HG02588 (cell line): ENCODE data around the gene ZNF418.
A peak's percentile ranks its signal among the peaks of the same experiment; 100 is the strongest.

Experiments
- ATAC-seq: cut with Tn5 transposase; IDR thresholded peaks from one replicate; pipeline ENCODE4 v1.9.1; 2021; ENCODE audit warnings: mild to moderate bottlenecking, moderate library complexity; ENCODE audit not compliant: unreplicated experiment

Gene ZNF418

DNA sequence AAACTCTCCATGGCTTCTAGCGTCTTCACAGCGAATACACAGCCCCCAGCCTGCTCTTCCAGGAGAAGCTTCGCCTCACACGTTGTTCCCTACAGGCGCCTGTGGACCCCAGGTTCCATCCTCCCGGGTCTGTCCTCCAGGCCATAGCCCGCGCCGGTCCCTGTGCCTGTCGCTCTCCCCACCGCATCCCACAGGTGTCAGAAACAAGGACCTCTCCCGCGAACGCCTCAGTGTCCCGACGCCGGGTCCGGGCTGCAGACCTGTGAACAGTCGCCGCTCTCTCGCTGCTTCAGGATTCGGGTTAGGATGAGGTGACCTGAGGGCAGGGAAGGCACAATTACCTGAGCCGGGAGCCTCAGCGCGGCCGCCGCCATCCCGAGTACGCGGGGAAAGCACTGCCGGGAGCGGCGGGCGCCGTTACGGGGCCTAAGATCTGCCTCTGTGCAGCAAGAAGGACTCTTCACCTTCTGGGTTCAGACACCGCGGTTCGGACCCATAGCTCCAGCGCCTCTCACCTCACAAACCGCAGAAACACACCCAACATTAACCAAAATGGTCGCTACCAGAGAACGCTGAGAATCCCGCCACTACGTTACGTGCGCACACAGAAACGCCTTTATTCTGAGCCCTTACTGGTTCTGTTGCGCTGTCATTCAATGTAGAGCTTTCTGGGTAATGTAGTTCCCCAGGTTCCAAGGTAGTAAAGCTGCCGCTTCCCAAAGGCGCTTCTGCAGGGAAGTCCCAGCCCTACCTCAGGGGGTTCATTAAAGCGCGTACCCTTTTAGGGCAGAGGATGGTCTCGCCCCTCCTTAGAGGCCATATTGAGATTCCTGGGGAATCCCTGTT, at the start of gene ZNF418:
Gene ZNF418, minus strand, starts transcription at position 583 of the 846 bp plus-strand sequence. CDS start 1,580 bp downstream, outside the sequence.
- ATAC-seq: no peak

DNA sequence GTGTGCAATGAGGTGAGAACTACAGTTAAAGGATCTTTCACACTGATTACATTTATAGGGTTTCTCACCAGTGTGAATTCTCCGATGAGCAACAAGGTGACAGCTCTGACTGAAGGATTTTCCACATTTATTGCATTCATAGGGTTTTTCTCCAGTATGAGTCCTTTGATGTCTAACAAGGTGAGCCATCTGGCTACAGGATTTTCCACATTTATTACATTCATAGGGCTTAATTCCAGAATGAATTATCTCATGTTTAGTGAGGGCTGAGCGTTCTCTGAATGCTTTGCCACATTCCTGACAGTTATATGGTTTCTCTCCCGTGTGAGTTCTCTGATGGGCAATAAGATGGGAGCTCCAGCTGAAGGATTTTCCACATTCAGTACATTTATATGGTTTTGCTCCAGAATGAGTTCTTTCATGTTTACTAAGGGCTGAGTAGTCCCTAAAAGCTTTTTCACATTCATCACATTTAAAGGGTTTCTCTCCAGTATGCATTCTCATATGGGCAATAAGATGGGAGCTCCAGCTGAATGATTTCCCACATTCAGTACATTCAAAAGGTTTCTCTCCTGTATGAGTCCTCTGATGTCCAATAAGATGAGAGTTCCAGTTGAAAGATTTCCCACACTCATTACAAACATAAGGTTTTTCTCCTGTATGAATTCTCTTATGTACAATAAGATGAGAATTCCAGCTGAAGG, 43.5 kb upstream of the ZNF418 start:
- no peak for ATAC-seq

DNA sequence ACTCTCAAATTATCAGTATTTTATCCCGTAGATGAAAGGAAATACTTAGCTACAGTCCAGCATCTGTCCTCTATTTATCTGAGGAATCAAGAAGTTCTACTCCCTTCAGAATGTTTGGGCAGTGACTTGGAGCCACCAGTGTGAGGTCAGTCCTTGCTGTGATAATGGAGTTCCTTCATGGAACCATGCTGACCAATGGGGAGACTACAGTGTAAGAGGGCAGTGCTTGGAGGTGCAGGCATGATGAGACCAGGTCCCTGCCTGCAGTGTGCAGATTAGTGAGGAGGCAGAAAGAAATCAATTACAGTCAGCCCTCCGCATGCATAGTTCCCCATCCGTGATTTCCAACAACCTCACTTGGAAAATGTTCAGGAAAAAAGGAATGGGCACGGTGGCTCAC, 39.2 kb upstream of the ZNF418 start, which contains the start of gene C19orf18:
Gene C19orf18, minus strand, starts transcription at position 101 of the 400 bp plus-strand sequence. CDS start 102 bp downstream, outside the sequence.
- no peak for ATAC-seq

DNA sequence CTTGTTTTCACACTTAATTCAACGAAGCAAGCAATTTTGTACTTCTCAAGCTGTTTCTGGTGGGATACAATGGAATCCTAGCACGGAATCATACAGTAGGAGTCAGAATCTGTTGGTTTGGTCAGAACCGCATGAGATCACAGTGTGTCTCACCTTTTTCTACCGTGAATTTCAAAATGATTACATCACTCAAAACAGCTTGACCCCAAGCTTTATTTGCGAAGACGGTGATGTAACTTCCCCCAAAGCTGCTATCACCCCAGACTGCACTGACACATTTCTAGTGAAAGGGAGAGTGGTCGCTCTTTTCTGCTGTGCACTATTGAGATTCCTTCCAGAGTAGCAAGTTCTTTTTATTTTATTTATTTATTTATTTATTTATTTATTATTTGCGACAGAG, 29.6 kb upstream of the ZNF418 start:
- ATAC-seq: no peak

DNA sequence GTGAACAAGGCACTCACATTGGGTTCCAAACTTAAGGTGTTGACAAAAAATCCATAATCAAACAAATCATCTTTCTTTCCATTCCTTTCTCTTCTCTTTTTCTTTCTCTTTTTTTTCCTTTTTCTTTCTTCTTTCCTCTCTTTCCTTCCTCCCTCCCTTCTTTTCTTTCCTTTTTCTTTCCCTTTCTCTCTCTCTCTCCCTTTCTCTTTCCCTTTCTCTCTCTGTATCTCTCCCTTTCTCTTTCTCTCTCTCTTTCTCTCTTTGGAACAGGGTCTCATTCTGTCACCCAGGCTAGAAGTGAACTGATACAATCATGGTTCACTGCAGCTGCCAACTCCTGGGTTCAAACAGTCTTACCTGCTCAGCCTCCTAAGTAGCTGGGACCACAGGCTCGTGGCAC, 26.6 kb upstream of the ZNF418 start:
- ATAC-seq: no peak

DNA sequence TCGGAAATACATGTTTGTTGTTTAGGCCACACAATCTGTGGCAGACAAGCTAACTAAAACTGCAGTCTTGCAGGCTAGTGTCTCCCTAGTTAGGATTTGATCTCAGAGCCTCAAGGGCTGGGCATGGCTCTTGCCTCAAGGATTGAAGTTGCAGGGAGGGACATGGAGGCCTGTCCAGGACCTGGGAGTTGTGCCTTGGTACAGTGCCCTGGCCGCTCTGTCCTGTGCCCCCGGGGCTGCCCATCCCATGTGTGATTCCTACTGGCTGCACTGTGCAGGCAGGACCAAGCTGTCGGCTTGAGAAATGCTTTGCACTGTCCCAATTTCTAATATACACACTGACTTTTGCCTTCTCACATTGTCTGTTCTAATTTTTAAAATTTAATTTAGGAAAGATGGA, 19.8 kb upstream of the ZNF418 start:
- ATAC-seq: no peak

DNA sequence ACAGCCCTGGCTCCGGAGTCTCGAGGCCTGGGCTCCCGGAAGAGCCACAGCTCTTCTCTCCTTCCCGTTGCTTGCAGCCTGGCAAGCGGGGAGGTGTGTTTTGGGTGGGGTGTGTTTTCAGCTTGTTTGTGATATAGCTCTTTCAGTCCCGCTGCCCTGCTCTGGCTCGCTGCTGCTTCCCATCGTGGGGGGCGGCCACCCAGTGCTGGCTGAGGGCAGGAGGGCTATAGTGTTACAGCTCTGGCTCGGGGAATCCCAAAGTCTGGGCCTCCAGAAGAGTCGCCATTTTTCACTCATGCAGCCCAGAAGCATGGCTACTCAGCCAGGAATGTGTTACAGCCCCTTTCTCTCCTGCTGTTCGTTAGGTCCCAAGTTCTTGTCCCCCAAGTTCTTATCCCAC, 14.5 kb upstream of the ZNF418 start:
- ATAC-seq: no peak

DNA sequence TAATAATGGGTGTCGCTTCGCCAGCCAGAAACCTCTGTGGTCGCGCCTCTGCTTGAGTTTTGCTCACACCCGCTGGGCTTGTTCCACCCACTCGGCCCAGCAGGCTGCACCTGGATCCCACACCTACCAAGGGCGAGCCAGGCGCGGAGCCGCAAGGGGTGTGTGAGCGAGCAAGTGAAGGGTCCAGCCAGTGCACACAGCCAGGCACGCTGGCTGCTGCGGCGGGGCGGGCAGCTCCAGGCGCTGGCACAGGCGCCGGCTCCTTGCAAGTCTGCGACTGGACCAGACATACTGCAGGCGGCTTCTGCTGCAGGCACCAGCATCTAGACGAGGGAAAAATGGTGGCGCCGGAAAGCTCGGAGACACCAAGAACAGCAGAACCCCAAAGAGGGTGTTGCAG, 14.1 kb upstream of the ZNF418 start:
- ATAC-seq: no peak

DNA sequence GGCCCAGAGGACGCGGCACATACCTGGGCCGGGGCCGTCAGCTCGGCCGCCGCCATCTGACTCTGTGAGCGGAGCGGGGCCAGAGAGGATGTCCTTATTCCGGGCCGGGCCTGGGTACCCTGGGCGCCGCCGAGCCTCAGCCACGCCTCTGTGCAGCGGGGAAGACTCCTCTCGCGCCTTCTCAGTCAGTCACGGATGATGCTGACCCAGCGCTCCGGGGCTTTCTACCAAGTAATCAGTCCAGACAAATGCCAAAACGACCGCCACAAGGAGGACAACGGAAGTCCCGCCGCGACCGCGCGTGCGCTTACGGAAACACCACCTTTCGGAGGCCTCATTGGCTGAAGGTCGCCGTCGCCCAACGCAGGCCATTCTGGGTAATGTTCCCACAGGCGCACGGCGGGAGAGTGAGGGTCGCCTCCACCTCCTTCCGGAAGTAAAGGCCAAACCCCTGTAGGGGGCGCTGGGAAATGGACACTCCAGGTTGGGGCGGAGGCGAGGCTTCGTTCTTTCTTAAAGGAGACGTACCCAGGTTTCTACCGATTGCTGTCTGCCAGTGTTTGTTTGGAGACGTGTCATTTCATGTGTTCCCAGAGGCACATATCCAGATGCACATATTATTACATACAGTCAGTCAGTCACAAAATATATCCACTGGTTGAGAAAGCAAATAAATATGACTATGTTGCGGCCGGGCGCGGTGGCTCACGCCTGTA, 12.4 kb upstream of the ZNF418 start, which contains the start of gene ZNF256:
Gene ZNF256, minus strand, starts transcription at position 288 of the 716 bp plus-strand sequence. Its CDS starts 232 bp downstream, at position 56.
- ATAC-seq: peak; percentile 81

DNA sequence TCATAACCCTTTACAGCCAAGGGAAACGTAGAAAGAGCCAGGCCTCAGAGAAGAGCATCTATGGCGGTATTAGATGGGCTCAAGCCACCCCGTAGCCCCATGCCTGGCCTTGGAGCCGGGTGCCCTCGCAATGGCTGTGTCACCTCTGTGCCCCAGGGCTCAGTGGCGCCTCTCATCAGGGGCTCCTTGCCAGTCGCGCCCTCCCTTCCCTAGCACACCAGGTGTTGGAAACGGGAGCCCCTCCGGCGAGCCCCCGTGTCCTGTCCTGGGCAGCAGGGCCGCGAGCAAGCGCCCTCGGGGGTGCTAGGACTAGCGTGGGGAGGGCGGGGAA, 11.9 kb upstream of the ZNF418 start:
- ATAC-seq: peak; percentile 8

DNA sequence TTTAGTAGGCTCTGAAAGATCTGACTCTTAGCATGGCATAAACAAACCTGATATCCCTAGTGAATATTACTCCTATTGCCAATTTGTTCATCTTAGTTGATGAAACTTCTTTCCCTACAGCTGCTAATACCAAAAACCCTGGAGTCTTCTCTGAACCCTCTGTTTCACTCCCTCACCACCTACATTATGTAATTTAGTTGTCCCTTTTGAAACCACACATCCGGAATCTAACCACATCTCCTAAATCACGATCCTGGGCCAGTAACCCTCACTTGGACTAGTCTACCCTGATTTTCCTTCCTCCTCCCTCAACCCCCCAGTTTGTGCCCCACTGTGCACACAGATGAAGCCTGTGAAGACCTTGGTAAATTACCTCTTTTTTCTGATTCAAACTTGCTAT, 11.1 kb upstream of the ZNF418 start:
- no peak for ATAC-seq

DNA sequence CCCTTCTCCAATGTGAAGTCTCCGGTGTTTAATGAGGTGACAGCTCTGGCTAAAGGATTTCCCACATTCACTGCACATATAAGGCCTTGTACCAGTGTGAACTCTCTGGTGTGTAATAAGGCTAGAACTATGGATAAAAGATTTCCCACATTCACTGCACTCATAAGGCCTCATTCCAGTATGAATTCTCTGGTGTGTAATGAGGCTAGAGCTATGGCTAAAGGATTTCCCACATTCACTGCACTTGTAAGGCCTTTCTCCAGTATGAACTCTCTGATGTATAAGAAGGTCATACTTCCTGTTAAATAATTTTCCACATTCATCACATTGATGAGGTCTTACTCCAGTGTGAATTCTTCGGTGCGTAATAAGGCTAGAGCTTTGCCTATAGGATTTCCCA, 6.4 kb upstream of the ZNF418 start:
- ATAC-seq: no peak

DNA sequence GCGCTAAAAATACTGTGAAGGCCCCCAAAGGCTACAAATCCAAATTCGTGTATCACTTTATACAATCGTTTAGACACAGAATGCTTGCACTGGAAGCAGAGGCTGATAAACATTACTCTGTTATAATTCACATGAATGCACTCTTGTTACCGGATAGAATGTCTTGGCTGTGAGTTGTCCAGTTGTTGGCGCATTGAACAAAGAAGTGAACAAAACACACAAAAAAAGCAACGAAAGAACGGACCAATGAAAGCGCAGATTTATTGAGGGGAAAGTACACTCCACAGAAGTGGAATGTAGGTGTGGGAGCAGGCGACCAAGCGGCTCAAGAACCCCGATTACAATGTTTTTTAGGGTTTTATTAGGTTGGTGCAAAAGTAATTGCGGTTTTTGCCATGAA, 529 bp upstream of the ZNF418 start:
- ATAC-seq: no peak

DNA sequence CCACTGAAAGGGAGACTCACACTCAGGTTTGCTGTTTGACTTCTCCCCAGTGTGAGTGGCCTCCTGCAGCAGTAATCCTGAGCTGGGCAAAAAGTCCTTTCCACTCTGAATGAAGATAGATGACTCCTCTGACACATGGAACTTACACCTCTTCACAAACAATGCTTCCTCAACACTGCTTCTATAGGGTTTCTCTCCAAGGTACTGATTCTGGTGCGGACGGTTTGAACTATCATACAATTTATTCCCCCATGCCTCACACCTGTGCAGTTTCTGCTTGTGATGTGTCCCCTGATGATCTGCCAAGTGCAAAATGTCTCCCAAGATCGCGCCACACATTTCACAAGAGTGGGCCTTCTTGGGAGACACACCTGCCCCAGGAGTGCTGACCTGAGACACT, 7.6 kb downstream of the ZNF418 start:
- ATAC-seq: no peak

DNA sequence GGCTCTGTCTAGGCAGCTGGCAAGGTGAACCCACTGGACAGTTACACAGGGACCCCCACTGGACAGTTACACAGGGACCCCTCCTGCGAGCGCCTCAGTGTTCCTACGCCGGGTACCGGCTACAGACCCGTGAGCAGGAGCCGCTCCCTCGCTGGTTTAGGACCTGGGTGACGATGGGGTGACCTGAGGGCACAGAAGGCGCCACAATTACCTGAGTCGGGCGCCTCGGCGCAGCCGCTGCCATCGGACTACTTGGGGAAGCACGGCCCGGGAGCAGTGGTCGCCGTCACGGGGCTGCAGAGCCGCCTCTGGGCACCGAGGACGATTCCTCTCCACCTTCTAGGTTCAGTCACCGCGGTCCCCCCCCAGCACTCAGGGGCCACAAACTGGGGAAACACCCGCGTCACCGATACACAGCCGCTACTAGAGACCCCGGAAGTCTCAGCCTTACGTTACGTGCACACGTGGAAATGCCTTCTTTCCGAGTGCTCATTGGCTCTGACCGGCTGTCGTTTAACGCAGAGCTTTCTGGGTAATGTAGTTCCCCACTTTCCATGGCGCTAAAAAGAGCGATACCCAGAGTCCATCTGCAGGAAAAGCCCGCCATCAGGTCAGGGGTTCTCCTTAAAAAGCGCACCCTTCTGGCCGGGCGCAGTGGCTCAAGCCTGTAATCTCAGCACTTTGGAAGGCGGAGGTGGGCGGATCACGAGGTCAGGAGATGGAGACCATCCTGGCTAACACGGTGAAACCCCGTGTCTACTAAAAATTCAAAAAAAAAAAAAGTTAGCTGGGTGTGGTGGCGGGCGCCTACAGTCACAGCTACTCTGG, 18.8 kb downstream of the ZNF418 start, which contains the start of gene ZNF417:
Gene ZNF417, minus strand, starts transcription at position 425 of the 828 bp plus-strand sequence. Its CDS starts 181 bp downstream, at position 244.
- ATAC-seq: peak; percentile 95

DNA sequence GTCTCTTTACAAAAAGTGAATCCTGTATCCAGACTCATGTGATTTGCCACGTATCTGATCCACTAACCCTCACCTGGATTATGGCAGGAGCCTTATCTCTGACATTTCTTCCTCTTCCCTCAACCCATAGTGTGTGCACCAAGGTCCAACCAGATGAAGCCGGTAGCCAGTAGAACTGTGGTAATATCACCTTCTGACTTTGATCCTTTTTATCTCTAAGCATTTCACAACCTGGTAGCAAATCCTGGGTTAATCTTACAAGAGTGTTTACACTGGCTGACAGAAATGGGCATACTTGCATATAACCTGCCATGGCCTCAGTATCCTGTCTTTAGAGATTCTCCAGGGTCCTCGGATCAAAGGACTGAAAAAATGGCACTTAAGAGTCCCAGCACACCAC, 20.7 kb downstream of the ZNF418 start:
- no peak for ATAC-seq

DNA sequence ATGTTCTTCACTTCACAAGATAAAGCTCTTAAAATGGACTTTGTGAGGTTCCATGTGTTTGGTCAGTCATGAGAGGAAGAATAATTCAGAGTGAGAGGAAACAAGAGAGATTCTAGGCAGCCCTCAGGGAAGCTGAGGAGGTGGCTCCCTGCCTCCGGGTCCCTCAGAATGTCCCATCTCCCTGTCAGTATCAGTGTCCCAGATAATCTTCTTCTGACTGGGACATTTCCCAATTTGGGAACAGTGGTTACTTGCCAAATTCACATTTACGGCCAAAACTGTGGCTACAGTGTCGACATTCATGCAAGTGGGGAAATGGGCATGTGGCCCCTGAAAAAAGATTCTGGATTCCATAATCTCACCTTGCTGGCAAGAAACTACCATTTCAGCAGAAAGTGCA, 27.8 kb downstream of the ZNF418 start:
- ATAC-seq: no peak

DNA sequence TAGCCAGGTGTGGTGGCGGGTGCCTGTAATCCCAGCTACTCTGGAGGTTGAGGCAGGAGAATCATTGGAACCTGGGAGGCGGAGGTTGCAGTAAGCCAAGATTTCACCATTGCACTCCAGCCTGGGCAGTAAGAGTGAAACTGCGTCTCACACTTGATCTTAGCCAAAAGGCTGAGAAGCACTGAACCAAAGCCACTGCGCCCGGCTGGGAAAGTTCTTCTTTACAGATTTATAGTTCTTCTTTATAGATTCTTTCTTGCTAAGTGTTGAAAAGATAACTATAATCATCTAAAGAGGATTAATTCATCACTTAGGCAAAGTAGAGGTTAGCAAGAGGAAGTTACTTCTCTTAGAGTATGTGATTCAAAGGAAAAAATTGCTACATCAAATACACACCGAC, 29.9 kb downstream of the ZNF418 start:
- ATAC-seq: no peak

DNA sequence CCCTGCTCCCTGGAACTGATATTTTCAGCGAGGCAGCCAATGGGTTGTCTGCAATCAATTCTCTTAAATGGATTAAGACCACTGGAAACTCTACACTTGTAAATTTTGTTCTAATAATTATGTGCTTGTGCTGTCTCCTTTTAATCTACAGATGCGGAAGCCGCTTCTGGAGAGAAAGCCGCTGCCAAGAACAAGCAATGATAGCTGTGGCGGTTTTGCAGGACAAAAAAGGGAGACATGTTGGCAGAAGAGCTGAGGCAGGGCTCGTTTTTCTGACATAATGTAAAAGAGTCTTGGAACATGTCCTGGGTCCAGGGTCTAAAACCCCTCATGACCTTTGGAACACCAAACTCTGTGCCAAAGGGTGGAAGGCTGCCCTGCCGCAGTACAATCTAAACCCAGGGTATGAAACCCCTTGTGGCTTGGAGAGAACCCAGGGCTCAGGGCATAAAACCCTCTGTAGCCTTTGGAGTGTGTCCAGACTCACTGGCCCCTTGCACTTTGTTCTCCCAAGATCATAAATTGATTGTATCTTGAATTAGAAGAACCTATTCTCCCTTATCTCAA, 31.5 kb downstream of the ZNF418 start:
- ATAC-seq: no peak

DNA sequence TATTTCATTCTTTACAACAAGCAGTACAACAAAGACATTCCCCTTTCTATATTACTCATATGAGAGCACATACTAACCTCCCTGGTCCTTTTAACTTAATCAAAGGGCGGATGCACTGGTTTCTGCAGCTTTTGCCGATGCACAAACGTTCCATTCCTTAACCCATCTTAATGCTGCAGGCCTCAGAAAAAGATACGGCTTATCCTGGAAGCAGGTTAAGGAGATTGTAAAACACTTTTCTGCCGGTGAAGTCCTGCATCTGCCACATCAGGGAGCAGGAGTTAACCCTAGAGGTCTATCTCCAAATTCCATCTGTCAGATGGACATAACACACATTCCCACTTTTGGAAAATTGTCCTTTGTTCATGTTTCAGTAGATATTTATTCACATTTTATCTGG, 34.9 kb downstream of the ZNF418 start:
- no peak for ATAC-seq
